Esophagus squamous epithelium (tissue), 5 donors: Measurements from ENCODE around the gene LYPD4. TPM values are rescaled to one million over a fixed set of nuclear protein-coding genes. Genes with fewer than 3 reads are reported as not detected.

Source experiments
- DNase-seq: peaks from one replicate; lab custom pipeline; 2025; lab: John Stamatoyannopoulos, UW
- H3K27ac ChIP-seq, 4 donors: fragments of 200-600 bp; sonication (generic); one replicate each; pipeline ENCODE4 v1.5.1; 2016 to 2019; ENCODE audit warnings: mild to moderate bottlenecking in 1 of 4
- H3K27me3 ChIP-seq, 4 donors: fragments of 200-600 bp; sonication (generic); 1 replicate in 3 of 4; 2 replicates in 1 of 4; pipeline versions ENCODE4 v1.5.1 to v1.6.0; 2017 to 2021; ENCODE audit warnings: antibody characterized with exemption in 1 of 4
- H3K36me3 ChIP-seq, 3 donors: fragments of 200-600 bp; sonication (generic); one replicate each; pipeline ENCODE4 v1.5.1; 2016 to 2019
- H3K4me1 ChIP-seq, 3 donors: fragments of 200-600 bp; sonication (generic); one replicate each; pipeline ENCODE4 v1.5.1; 2017 to 2019
- H3K4me3 ChIP-seq, 4 donors: fragments of 200-600 bp; sonication (generic); 1 replicate in 3 of 4; 2 replicates in 1 of 4; pipeline ENCODE4 v1.5.1; 2016 to 2019; ENCODE audit warnings: mild to moderate bottlenecking in 2 of 4, moderate library complexity in 1 of 4
- H3K9me3 ChIP-seq, 3 donors: fragments of 200-600 bp; sonication (generic); one replicate each; pipeline ENCODE4 v1.5.1; 2016 to 2019
- CTCF ChIP-seq, 6 experiments: fragments of 450-650 bp in 4 of 6; fragments of 200-600 bp in 2 of 6; sonication (generic) in 2 of 6; IDR thresholded peaks; one replicate each; pipeline ENCODE4 v1.5.1; 2016 to 2019; ENCODE audit warnings: antibody characterized with exemption in 6 of 6, mild to moderate bottlenecking in 4 of 6, moderate library complexity in 4 of 6
- POLR2A ChIP-seq, 4 donors: fragments of 450-650 bp; IDR thresholded peaks; one replicate each; pipeline ENCODE4 v1.6.1; 2017; ENCODE audit warnings: antibody characterized with exemption in 4 of 4, mild to moderate bottlenecking in 4 of 4, moderate library complexity in 3 of 4
- WGBS, 2 donors: methylation state at CpG; one replicate each; pipeline ENCODE4 v1.1.5; 2018; 5-methylcytosine and 5-hydroxymethylcytosine counted together
- intact Hi-C: fragments of 100-400 bp; cut with DNase I; formaldehyde crosslinking; loops from one replicate; pipeline ENCODE4 v1.15.0; 2022
- total RNA-seq, 4 donors: library from RNA; depleted of rRNA; stranded (reverse); fragments of >200 nt; gene quantifications; one replicate each; pipeline ENCODE4 v1.1.0, GENCODE V29; 2016
- donor health status: DM: yes; HTN: yes; CAD: no.

Gene LYPD4
- total RNA-seq, result not detected

GRCh38 chr19:41844601-41845000 lies at the start of gene LYPD4:
Gene LYPD4, minus strand, starts transcription at chr19:41844683. Its CDS starts 5,398 bp downstream, at chr19:41839285.
- 83 to 85% methylated on average over 28 of the region's 30 CpGs for WGBS, 2 donors
- intact Hi-C loops, result no loop called here

GRCh38 chr19:41893899-41894298 lies 49.4 kb upstream of the LYPD4 start:
- Histone ChIP-seq H3K27me3 (no peaks in the 10 kb centered on the region), H3K36me3 (peaks cover 46 to 94% (median 55%) of the 10 kb centered on the region in 3 donors), H3K4me1 (peaks cover 0 to 7% (median 0%) of the 10 kb centered on the region in 3 donors), H3K9me3 (no peaks in the 10 kb centered on the region), H3K27ac (no peak overlapping the region), H3K4me3 (no peak overlapping the region)
- 74 to 87% methylated on average over 4 to 6 of the region's 6 CpGs for WGBS, 2 donors
- DNase-seq, result no peak
- TF ChIP-seq POLR2A (IDR thresholded peaks at IDR 0.05), result no peak
- peak in 1 of 6 experiments; percentile 5 for TF ChIP-seq CTCF (IDR thresholded peaks at IDR 0.05)
- intact Hi-C loops, result no loop called here

More at GRCh38 chr19:41844601-41845000, at the start of gene LYPD4:
- H3K27me3 ChIP-seq, result peaks cover 0 to 44% (median 0%) of the 10 kb centered on the region in 4 donors
- TF ChIP-seq CTCF (IDR thresholded peaks at IDR 0.05) (no peak), POLR2A (IDR thresholded peaks at IDR 0.05) (no peak)
- no peaks in the 10 kb centered on the region for H3K36me3 ChIP-seq
- no peak within 1 kb of the TSS for H3K27ac ChIP-seq
- H3K9me3 ChIP-seq, result no peaks in the 10 kb centered on the region
- no peaks in the 10 kb centered on the region for H3K4me1 ChIP-seq
- DNase-seq, result no peak
- no peak within 1 kb of the TSS for H3K4me3 ChIP-seq

- Histone ChIP-seq H3K4me3 (no peak overlapping the region), H3K9me3 (no peaks in the 10 kb centered on the region), H3K4me1 (peaks cover 0 to 15% (median 0%) of the 10 kb centered on the region in 3 donors), H3K27ac (no peak overlapping the region), H3K27me3 (no peaks in the 10 kb centered on the region), H3K36me3 (peaks cover 47 to 94% (median 50%) of the 10 kb centered on the region in 3 donors)
- TF ChIP-seq CTCF (IDR thresholded peaks at IDR 0.05) (no peak), POLR2A (IDR thresholded peaks at IDR 0.05) (no peak)
- intact Hi-C loops, result no loop called here
- DNase-seq, result no peak
- WGBS, 2 donors, result 81 to 89% methylated on average over 8 to 13 of the region's 34 CpGs
These were observed 47.9 kb upstream of the LYPD4 start for GRCh38 chr19:41892173-41892902.

GRCh38 chr19:41890936-41891335 lies 46.5 kb upstream of the LYPD4 start:
- 95 to 96% methylated on average over 4 of the region's 4 CpGs for WGBS, 2 donors
- H3K4me3 ChIP-seq, result no peak overlapping the region
- H3K9me3 ChIP-seq, result no peaks in the 10 kb centered on the region
- no peak overlapping the region for H3K27ac ChIP-seq
- DNase-seq, result no peak
- no peak for TF ChIP-seq POLR2A (IDR thresholded peaks at IDR 0.05)
- TF ChIP-seq CTCF (IDR thresholded peaks at IDR 0.05), result no peak
- intact Hi-C loops, result no loop called here
- H3K36me3 ChIP-seq, result peaks cover 39 to 81% (median 45%) of the 10 kb centered on the region in 3 donors
- H3K27me3 ChIP-seq, result no peaks in the 10 kb centered on the region
- H3K4me1 ChIP-seq, result peaks cover 4 to 29% (median 6%) of the 10 kb centered on the region in 3 donors

- no peak for TF ChIP-seq CTCF (IDR thresholded peaks at IDR 0.05)
- TF ChIP-seq POLR2A (IDR thresholded peaks at IDR 0.05), result no peak
- Histone ChIP-seq H3K36me3 (peaks cover 31 to 70% (median 35%) of the 10 kb centered on the region in 3 donors), H3K27me3 (no peaks in the 10 kb centered on the region), H3K4me3 (no peak overlapping the region), H3K27ac (no peak overlapping the region), H3K9me3 (no peaks in the 10 kb centered on the region), H3K4me1 (peaks cover 7 to 39% (median 16%) of the 10 kb centered on the region in 3 donors)
- intact Hi-C loops, result no loop called here
- WGBS, 2 donors, result 87 to 98% methylated on average over 4 to 5 of the region's 8 CpGs
- no peak for DNase-seq
These were observed 45.4 kb upstream of the LYPD4 start for GRCh38 chr19:41889896-41890295.
